ENCODE data around the gene NTN3.
A peak's percentile ranks its signal among the peaks of the same experiment; 100 is the strongest.
"Not testable (repeated sequence)": the region's sequence is repeated elsewhere in the genome, so short reads cannot be mapped to it uniquely, and the experiment has no call there.

NTN3 gene

GRCh38 chr16:2441143-2441804 is 29.8 kb upstream of the NTN3 start:
- DNase-seq, result not testable (repeated sequence)

GRCh38 chr16:2443555-2443954 is 27.5 kb upstream of the NTN3 start:
- DNase-seq, result no peak

GRCh38 chr16:2447920-2448583 is 23.0 kb upstream of the NTN3 start:
- no peak for DNase-seq

GRCh38 chr16:2449118-2449517 is 22.0 kb upstream of the NTN3 start:
- DNase-seq, result no peak

- DNase-seq, result peak; percentile 80
These were observed 20.6 kb upstream of the NTN3 start for GRCh38 chr16:2450535-2450934.

GRCh38 chr16:2450975-2451381 is 20.1 kb upstream of the NTN3 start:
- no peak for DNase-seq

- DNase-seq, result no peak
These were observed 19.2 kb upstream of the NTN3 start for GRCh38 chr16:2451851-2452320.

- no peak for DNase-seq
These were observed 18.4 kb upstream of the NTN3 start for GRCh38 chr16:2452650-2453049.

- DNase-seq, result no peak
These were observed 15.8 kb upstream of the NTN3 start for GRCh38 chr16:2455081-2455845.

GRCh38 chr16:2456551-2457153 is 14.4 kb upstream of the NTN3 start:
- no peak for DNase-seq

GRCh38 chr16:2457267-2457666 is 13.8 kb upstream of the NTN3 start:
- no peak for DNase-seq

GRCh38 chr16:2457946-2458345 is 13.2 kb upstream of the NTN3 start:
- no peak for DNase-seq

GRCh38 chr16:2458887-2459646 is 12.0 kb upstream of the NTN3 start:
- DNase-seq, result no peak

- DNase-seq, result peak; percentile 89
These were observed 11.3 kb upstream of the NTN3 start, which contains the start of gene TEDC2 for GRCh38 chr16:2459647-2460390. Gene TEDC2, plus strand, starts transcription at chr16:2460109. Its CDS starts 36 bp downstream, at chr16:2460145.

GRCh38 chr16:2460391-2460713 is 10.7 kb upstream of the NTN3 start:
- no peak for DNase-seq

GRCh38 chr16:2460916-2461315 is 10.2 kb upstream of the NTN3 start:
- no peak for DNase-seq

- no peak for DNase-seq
These were observed 8.8 kb upstream of the NTN3 start for GRCh38 chr16:2462031-2462866.

GRCh38 chr16:2464333-2464732 is 6.8 kb upstream of the NTN3 start:
- DNase-seq, result no peak

- DNase-seq, result no peak
These were observed 5.3 kb upstream of the NTN3 start for GRCh38 chr16:2465653-2466415.

Data from NCI-H1694 (cell line).